ENCODE results near the gene EXOC2. TPM values are rescaled to one million over a fixed set of nuclear protein-coding genes. Genes with fewer than 3 reads are reported as not detected.

Gene EXOC2
- total and polyA plus RNA-seq, 10 of the 15 experiments (the other 5 are each of a cell fraction or from before 2014, with no cell fraction given): 8.7 to 32.8 (median 20.7) TPM

DNA sequence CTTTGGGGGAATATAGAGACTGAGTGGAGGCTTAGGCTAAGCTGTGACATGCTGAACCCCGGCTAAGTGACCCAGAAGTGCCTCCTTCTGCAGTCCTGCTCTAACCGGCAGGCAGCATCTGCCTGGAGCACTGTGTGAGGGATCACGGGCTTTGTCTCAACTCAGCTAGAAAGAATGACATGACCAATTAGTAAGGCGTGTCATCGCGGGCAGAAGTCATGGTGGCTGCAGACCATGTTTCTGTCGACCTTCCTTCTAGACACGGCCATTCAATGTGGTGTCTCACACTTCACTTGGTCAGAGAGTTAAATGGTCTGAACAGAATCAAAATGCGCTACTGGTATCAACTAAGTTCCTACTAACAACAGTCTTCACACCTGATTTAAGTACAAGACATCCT is 71.0 kb downstream of the EXOC2 start (continued):
- TF ChIP-seq, protein P1, sequence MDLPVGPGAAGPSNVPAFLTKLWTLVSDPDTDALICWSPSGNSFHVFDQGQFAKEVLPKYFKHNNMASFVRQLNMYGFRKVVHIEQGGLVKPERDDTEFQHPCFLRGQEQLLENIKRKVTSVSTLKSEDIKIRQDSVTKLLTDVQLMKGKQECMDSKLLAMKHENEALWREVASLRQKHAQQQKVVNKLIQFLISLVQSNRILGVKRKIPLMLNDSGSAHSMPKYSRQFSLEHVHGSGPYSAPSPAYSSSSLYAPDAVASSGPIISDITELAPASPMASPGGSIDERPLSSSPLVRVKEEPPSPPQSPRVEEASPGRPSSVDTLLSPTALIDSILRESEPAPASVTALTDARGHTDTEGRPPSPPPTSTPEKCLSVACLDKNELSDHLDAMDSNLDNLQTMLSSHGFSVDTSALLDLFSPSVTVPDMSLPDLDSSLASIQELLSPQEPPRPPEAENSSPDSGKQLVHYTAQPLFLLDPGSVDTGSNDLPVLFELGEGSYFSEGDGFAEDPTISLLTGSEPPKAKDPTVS (IDR thresholded peaks at IDR 0.05; ENCODE audit: low read depth, low read length): no peak
- TF ChIP-seq NFXL1 (IDR thresholded peaks at IDR 0.05; ENCODE audit: borderline replicate concordance): no peak
- no peak for TF ChIP-seq RUNX3 (IDR thresholded peaks at IDR 0.05; ENCODE audit: low read length)
- TF ChIP-seq, protein P2, sequence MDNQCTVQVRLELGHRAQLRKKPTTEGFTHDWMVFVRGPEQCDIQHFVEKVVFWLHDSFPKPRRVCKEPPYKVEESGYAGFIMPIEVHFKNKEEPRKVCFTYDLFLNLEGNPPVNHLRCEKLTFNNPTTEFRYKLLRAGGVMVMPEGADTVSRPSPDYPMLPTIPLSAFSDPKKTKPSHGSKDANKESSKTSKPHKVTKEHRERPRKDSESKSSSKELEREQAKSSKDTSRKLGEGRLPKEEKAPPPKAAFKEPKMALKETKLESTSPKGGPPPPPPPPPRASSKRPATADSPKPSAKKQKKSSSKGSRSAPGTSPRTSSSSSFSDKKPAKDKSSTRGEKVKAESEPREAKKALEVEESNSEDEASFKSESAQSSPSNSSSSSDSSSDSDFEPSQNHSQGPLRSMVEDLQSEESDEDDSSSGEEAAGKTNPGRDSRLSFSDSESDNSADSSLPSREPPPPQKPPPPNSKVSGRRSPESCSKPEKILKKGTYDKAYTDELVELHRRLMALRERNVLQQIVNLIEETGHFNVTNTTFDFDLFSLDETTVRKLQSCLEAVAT (IDR thresholded peaks at IDR 0.05): no peak
- no peak for TF ChIP-seq RB1 (IDR thresholded peaks at IDR 0.05; ENCODE audit: borderline replicate concordance)
- no peak for TF ChIP-seq RAD51 (IDR thresholded peaks at IDR 0.05)
- no peak for TF ChIP-seq IRF4 (IDR thresholded peaks at IDR 0.05; ENCODE audit: low read depth, low read length)
- no peak for TF ChIP-seq KAT2A (conservative IDR thresholded peaks at IDR 0.05; ENCODE audit: control insufficient read depth, low read depth, low read length)

DNA sequence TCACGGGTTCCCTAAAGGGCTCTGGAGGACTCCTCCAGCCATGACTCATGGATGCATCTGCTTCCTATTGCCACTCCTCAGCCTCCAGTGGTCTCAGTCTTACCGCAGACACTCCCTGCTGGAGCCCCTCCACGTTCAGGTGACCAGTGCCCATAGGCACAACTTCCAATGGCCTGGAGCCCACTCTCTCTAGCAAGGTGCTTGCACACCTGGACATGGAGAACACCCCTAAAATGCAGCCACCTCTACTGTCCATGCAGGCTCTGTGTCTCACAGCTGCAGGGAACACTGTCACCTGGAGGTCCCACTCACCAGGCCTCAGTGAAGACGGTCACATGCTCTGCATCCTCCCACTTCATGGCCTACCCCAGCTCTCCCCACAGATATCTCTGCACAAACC is 72.0 kb downstream of the EXOC2 start:
- intact Hi-C loops (cut with micrococcal nuclease; ENCODE audit: unreplicated experiment) (no loop called here), in situ Hi-C loops (cut with MboI) (no loop called here)
- Histone ChIP-seq H3K36me3 (ENCODE audit: control insufficient read depth in 2 of 2, insufficient read depth in 2 of 2, low read length in 1 of 2) (peaks cover 3 to 5% of the 10 kb centered on the region in 2 experiments; a peak in 3 of 4 replicates), H3K4me2 (ENCODE audit: control insufficient read depth, insufficient read depth) (no peak overlapping the region), H3K4me3 (no peak overlapping the region), H2AFZ (ENCODE audit: control insufficient read depth, low read depth, low read length) (no peak overlapping the region), H4K20me1 (ENCODE audit: control insufficient read depth, insufficient read depth) (no peaks in the 10 kb centered on the region), H3K27me3 (replicated peaks in 1 of 2; ENCODE audit: control insufficient read depth in 2 of 2, insufficient read depth in 2 of 2, low read length in 1 of 2) (no peaks in the 10 kb centered on the region), H3K9me3 (replicated peaks; ENCODE audit: control insufficient read depth, insufficient read depth, low read length) (no peaks in the 10 kb centered on the region), H3K4me1 (ENCODE audit: control insufficient read depth, insufficient read depth, low read length) (no peaks in the 10 kb centered on the region), H3K9ac (ENCODE audit: control insufficient read depth, insufficient read depth, low read length) (no peak overlapping the region), H3K79me2 (ENCODE audit: control insufficient read depth, insufficient read depth, low read length) (no peaks in the 10 kb centered on the region), H3K27ac (ENCODE audit: control insufficient read depth, insufficient read depth) (no peak overlapping the region)
- ChIA-PET POLR2A (no interaction called here), RAD21 (ENCODE audit: unreplicated experiment) (no interaction called here), CTCF (no interaction called here), SMC1A (ENCODE audit: uncharacterized antibody, unreplicated experiment) (interaction anchor here (1.0 kb wide), 1 partner anchor 101 kb away, joined by 3 read pairs; no protein-coding TSS in a partner anchor)
- no peak for FAIRE-seq
- no peak for DNase-seq (ENCODE audit: low read depth, low spot score)
- 73% methylated on average over 4 of the region's 4 CpGs for WGBS (ENCODE audit: insufficient coverage, insufficient replicate concordance, low lambda C conversion rate, missing lambda C conversion rate)
- TF ChIP-seq MYC (IDR thresholded peaks at IDR 0.05; ENCODE audit: insufficient read depth, insufficient read length, insufficient replicate concordance, low read length, severe bottlenecking) (no peak), CREM (IDR thresholded peaks at IDR 0.05; ENCODE audit: low read depth) (no peak), SUPT20H (IDR thresholded peaks at IDR 0.05; ENCODE audit: borderline replicate concordance, control insufficient read depth, low read depth, low read length) (no peak), IKZF1 (conservative IDR thresholded peaks at IDR 0.05) (no peak), SMC3 (IDR thresholded peaks at IDR 0.05; ENCODE audit: borderline replicate concordance, low read length) (no peak)
- TF ChIP-seq, protein P3, sequence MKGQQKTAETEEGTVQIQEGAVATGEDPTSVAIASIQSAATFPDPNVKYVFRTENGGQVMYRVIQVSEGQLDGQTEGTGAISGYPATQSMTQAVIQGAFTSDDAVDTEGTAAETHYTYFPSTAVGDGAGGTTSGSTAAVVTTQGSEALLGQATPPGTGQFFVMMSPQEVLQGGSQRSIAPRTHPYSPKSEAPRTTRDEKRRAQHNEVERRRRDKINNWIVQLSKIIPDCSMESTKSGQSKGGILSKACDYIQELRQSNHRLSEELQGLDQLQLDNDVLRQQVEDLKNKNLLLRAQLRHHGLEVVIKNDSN (IDR thresholded peaks at IDR 0.05; ENCODE audit: borderline replicate concordance, extremely low read length, insufficient read depth, low read depth, low read length): no peak
- BruUV-seq (replicated peaks): no TSS peak
- no peak for ATAC-seq
